HepG2 (cell line): ENCODE data around the gene HDAC5. TPM values are rescaled to one million over a fixed set of nuclear protein-coding genes. Genes with fewer than 3 reads are reported as not detected.

Experiments
- AKAP8 ChIP-seq: sonication (generic); formaldehyde crosslinking; IDR thresholded peaks from 2 replicates; pipeline ENCODE4 v1.5.1; 2020; ENCODE audit warnings: mild to moderate bottlenecking, missing genetic modification reagents
- BCL6 ChIP-seq: IDR thresholded peaks from 2 replicates; pipeline ENCODE4 v1.6.1; 2016; ENCODE audit warnings: missing genetic modification reagents, missing compliant biosample characterization
- BHLHE40 ChIP-seq: IDR thresholded peaks from 2 replicates; pipeline ENCODE4 v1.6.1; 2011; ENCODE audit warnings: low read length, improper control_type of control experiment
- CHCHD3 ChIP-seq: sonication (generic); formaldehyde crosslinking; IDR thresholded peaks from 2 replicates; pipeline ENCODE4 v1.8.0; 2022; ENCODE audit warnings: mild to moderate bottlenecking, missing genetic modification reagents, moderate library complexity
- FOXA1 ChIP-seq, 2 experiments: fragments of 450-650 bp in 1 of 2; sonication (generic) in 1 of 2; formaldehyde crosslinking in 1 of 2; IDR thresholded peaks; 2 replicates each; pipeline versions ENCODE4 v1.4.0 to v1.6.1; 2016 to 2020; ENCODE audit warnings: missing genetic modification reagents in 1 of 2
- GLI4 ChIP-seq: sonication (generic); formaldehyde crosslinking; IDR thresholded peaks from 2 replicates; pipeline ENCODE4 v1.5.1; 2020; ENCODE audit warnings: missing genetic modification reagents, mild to moderate bottlenecking, moderate library complexity, borderline replicate concordance
- HNRNPL ChIP-seq: fragments of 200-400 bp; formaldehyde crosslinking; IDR thresholded peaks from 2 replicates; pipeline ENCODE4 v1.6.1; 2017; ENCODE audit warnings: mild to moderate bottlenecking, low read depth, low read length
- IKZF4 ChIP-seq: sonication (generic); formaldehyde crosslinking; IDR thresholded peaks from 2 replicates; pipeline ENCODE4 v1.5.1; 2020; ENCODE audit warnings: borderline replicate concordance, mild to moderate bottlenecking, low read depth, missing genetic modification reagents; ENCODE audit errors: not compliant biosample characterization
- KDM5A ChIP-seq: fragments of 200-600 bp; sonication (generic); IDR thresholded peaks from 2 replicates; pipeline ENCODE4 v1.7.0; 2018; ENCODE audit warnings: antibody characterized with exemption, mild to moderate bottlenecking, low read length, borderline replicate concordance
- KLF11 ChIP-seq: IDR thresholded peaks from 2 replicates; pipeline ENCODE4 v1.6.1; 2016; ENCODE audit warnings: missing compliant biosample characterization
- KLF12 ChIP-seq: sonication (generic); formaldehyde crosslinking; IDR thresholded peaks from 2 replicates; pipeline ENCODE4 v1.4.0; 2020; ENCODE audit warnings: missing genetic modification reagents, borderline replicate concordance
- MEF2D ChIP-seq: sonication (generic); formaldehyde crosslinking; IDR thresholded peaks from 2 replicates; pipeline ENCODE4 v1.5.1; 2020; ENCODE audit warnings: mild to moderate bottlenecking, missing genetic modification reagents
- MXI1 ChIP-seq: IDR thresholded peaks from 3 replicates; pipeline ENCODE4 v1.6.1; 2012; ENCODE audit warnings: low read depth, low read length, inconsistent platforms, borderline replicate concordance
- RARG ChIP-seq: sonication (generic); formaldehyde crosslinking; IDR thresholded peaks from 2 replicates; pipeline ENCODE4 v1.4.0; 2020; ENCODE audit warnings: low read depth, mild to moderate bottlenecking, missing genetic modification reagents
- RBFOX2 ChIP-seq: fragments of 200-400 bp; formaldehyde crosslinking; IDR thresholded peaks from 2 replicates; pipeline ENCODE4 v1.6.1; 2017; ENCODE audit warnings: low read depth, mild to moderate bottlenecking, low read length
- SNAPC2 ChIP-seq: sonication (generic); formaldehyde crosslinking; IDR thresholded peaks from 2 replicates; pipeline ENCODE4 v1.8.1; 2022; ENCODE audit warnings: mild to moderate bottlenecking, missing genetic modification reagents
- SOX6 ChIP-seq, 2 experiments: fragments of 450-650 bp in 1 of 2; sonication (generic) in 1 of 2; formaldehyde crosslinking in 1 of 2; IDR thresholded peaks; 2 replicates each; pipeline versions ENCODE4 v1.4.0 to v1.6.1; 2017 to 2020; ENCODE audit warnings: antibody characterized with exemption in 1 of 2, mild to moderate bottlenecking in 1 of 2, missing genetic modification reagents in 1 of 2
- WIZ ChIP-seq: sonication (generic); formaldehyde crosslinking; IDR thresholded peaks from 2 replicates; pipeline ENCODE4 v1.5.1; 2020; ENCODE audit warnings: mild to moderate bottlenecking, missing genetic modification reagents
- ZBTB21 ChIP-seq: sonication (generic); formaldehyde crosslinking; IDR thresholded peaks from 2 replicates; pipeline ENCODE4 v1.4.0; 2020; ENCODE audit warnings: missing genetic modification reagents
- ZFY ChIP-seq: sonication (generic); formaldehyde crosslinking; IDR thresholded peaks from 2 replicates; pipeline ENCODE4 v1.4.0; 2020; ENCODE audit warnings: missing genetic modification reagents
- ZNF101 ChIP-seq: sonication (generic); formaldehyde crosslinking; IDR thresholded peaks from 2 replicates; pipeline ENCODE4 v1.4.0; 2020; ENCODE audit warnings: mild to moderate bottlenecking, low read depth, missing genetic modification reagents, borderline replicate concordance
- ZNF331 ChIP-seq: sonication (generic); formaldehyde crosslinking; IDR thresholded peaks from 2 replicates; pipeline ENCODE4 v1.4.0; 2020; ENCODE audit warnings: missing genetic modification reagents
- ZNF350 ChIP-seq: sonication (generic); formaldehyde crosslinking; IDR thresholded peaks from 2 replicates; pipeline ENCODE4 v1.4.0; 2020; ENCODE audit warnings: mild to moderate bottlenecking, low read depth, missing genetic modification reagents, borderline replicate concordance
- ZNF547 ChIP-seq: sonication (generic); formaldehyde crosslinking; IDR thresholded peaks from 2 replicates; pipeline ENCODE4 v1.5.1; 2020; ENCODE audit warnings: mild to moderate bottlenecking, missing genetic modification reagents
- ZNF816 ChIP-seq: sonication (generic); formaldehyde crosslinking; IDR thresholded peaks from 2 replicates; pipeline ENCODE4 v1.8.0; 2022; ENCODE audit warnings: missing genetic modification reagents, mild to moderate bottlenecking, borderline replicate concordance
- polyA plus RNA-seq, 8 experiments: library from polyadenylated mRNA; depleted of rRNA in 3 of 8; stranded (reverse) in 7 of 8; unstranded in 1 of 8; fragments of >200 nt; fragmentation: Illumina TruSeq in 4 of 8; extraction: Trizol in 4 of 8; gene quantifications; 2 replicates each; pipeline versions ENCODE4 v1.2.1 to v1.2.3, GENCODE V29; 2011 to 2016; ENCODE audit warnings: low read depth in 4 of 8, missing spikeins in 1 of 8, mixed read lengths in 1 of 8; ENCODE audit not compliant: insufficient read depth in 1 of 8
- total RNA-seq, 5 experiments: library from RNA; depleted of rRNA; stranded (reverse); fragments of >200 nt; fragmentation: Illumina TruSeq; extraction: Trizol; gene quantifications; 2 replicates each; pipeline ENCODE4 v1.2.3, GENCODE V29; 2016; ENCODE audit warnings: low read depth in 1 of 5
- TF ChIP-seq, protein P1 (sequence below): sonication (generic); formaldehyde crosslinking; IDR thresholded peaks from 2 replicates; pipeline ENCODE4 v1.4.0; 2020; ENCODE audit warnings: missing genetic modification reagents
- TF ChIP-seq, protein P2 (sequence below): sonication (generic); formaldehyde crosslinking; IDR thresholded peaks from 2 replicates; pipeline ENCODE4 v1.4.0; 2020; ENCODE audit warnings: missing genetic modification reagents
- TF ChIP-seq, protein P3 (sequence below): sonication (generic); formaldehyde crosslinking; IDR thresholded peaks from 2 replicates; pipeline ENCODE4 v1.4.0; 2020; ENCODE audit warnings: mild to moderate bottlenecking, low read depth, missing genetic modification reagents

The HDAC5 gene
- total and polyA plus RNA-seq, 2 of the 13 experiments (the other 11 are each of a cell fraction or from before 2014, with no cell fraction given): 46.4 to 85.4 TPM

DNA sequence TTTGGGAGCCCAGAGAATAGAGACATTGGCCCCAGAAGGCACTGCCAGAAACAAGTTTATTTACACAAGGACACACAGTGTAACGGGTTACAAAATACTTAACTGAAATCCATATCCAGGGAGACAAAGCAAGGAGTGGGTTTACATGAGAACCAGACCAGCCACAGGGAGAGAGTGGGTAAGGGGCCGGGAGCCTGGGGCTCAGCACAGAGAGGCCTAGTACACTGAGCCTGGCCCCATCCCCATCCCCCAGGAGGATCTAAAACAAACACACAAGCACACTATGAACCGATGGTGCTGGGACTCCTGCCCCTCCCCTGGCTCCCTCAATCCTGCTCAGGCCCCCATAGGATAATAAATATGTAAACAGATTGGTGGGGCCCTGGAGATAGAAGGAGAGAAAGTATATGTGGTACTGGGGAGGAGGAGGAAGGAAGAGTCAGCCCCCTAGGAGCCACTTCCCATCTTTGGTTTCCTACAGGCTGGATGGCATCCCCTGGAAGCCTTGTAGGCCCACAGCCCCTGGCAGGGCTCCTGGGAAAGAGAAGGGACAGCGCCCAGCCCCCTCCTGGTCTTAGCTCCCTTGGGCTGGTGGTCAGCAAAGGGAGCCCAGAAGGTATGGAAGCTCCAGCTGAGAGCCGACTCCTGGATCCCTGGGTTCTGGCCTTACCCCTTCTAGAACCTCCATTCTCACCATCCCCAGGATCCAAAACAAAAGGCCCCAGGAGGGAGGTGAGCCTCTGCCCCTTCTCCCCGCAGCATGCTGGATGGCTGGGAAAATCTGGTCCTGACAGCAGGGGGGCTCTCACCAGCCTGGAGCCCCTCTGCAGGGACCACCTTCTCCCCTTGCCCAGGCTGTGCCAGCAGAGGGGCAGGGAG lies 46.5 kb downstream of the HDAC5 start (continued):
- TF ChIP-seq, protein P1, sequence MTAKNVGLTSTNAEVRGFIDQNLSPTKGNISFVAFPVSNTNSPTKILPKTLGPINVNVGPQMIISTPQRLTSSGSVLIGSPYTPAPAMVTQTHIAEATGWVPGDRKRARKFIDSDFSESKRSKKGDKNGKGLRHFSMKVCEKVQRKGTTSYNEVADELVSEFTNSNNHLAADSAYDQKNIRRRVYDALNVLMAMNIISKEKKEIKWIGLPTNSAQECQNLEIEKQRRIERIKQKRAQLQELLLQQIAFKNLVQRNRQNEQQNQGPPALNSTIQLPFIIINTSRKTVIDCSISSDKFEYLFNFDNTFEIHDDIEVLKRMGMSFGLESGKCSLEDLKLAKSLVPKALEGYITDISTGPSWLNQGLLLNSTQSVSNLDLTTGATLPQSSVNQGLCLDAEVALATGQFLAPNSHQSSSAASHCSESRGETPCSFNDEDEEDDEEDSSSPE (CRISPR knock-in tag): no peak
- no peak for TF ChIP-seq RARG (CRISPR knock-in tag)
- no peak for TF ChIP-seq HNRNPL
- TF ChIP-seq BHLHE40: no peak
- TF ChIP-seq SOX6 (IDR thresholded peaks at IDR 0.05): no peak
- TF ChIP-seq SOX6 (CRISPR knock-in tag; IDR thresholded peaks at IDR 0.05): no peak
- TF ChIP-seq ZNF350 (CRISPR knock-in tag): no peak
- TF ChIP-seq KDM5A: no peak
- 0 out of 2 replicates have a peak, but pooled peaks have one; percentile 61 for TF ChIP-seq KLF12
- no peak for TF ChIP-seq IKZF4
- TF ChIP-seq MEF2D (CRISPR knock-in tag): peak; percentile 51; the same call in 1 of the 2 replicates
- no peak for TF ChIP-seq ZNF547 (CRISPR knock-in tag)
- TF ChIP-seq ZNF101: no peak
- no peak for TF ChIP-seq RBFOX2
- no peak for TF ChIP-seq SNAPC2 (CRISPR knock-in tag)
- no peak for TF ChIP-seq AKAP8
- TF ChIP-seq ZFY (CRISPR knock-in tag): peak; percentile 68
- TF ChIP-seq FOXA1 (IDR thresholded peaks at IDR 0.05): 0 out of 2 replicates have a peak, but pooled peaks have one; percentile 17
- peak; percentile 57; the same call in 1 of the 2 replicates for TF ChIP-seq FOXA1 (CRISPR knock-in tag; IDR thresholded peaks at IDR 0.05)
- TF ChIP-seq WIZ (CRISPR knock-in tag): no peak
- no peak for TF ChIP-seq ZBTB21
- TF ChIP-seq, protein P2, sequence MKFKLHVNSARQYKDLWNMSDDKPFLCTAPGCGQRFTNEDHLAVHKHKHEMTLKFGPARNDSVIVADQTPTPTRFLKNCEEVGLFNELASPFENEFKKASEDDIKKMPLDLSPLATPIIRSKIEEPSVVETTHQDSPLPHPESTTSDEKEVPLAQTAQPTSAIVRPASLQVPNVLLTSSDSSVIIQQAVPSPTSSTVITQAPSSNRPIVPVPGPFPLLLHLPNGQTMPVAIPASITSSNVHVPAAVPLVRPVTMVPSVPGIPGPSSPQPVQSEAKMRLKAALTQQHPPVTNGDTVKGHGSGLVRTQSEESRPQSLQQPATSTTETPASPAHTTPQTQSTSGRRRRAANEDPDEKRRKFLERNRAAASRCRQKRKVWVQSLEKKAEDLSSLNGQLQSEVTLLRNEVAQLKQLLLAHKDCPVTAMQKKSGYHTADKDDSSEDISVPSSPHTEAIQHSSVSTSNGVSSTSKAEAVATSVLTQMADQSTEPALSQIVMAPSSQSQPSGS (CRISPR knock-in tag): no peak
- TF ChIP-seq MXI1: no peak
- no peak for TF ChIP-seq KLF11 (CRISPR knock-in tag)
- TF ChIP-seq ZNF331: no peak
- TF ChIP-seq BCL6 (CRISPR knock-in tag): no peak
- no peak for TF ChIP-seq GLI4 (CRISPR knock-in tag)
- TF ChIP-seq CHCHD3: no peak
- TF ChIP-seq, protein P3, sequence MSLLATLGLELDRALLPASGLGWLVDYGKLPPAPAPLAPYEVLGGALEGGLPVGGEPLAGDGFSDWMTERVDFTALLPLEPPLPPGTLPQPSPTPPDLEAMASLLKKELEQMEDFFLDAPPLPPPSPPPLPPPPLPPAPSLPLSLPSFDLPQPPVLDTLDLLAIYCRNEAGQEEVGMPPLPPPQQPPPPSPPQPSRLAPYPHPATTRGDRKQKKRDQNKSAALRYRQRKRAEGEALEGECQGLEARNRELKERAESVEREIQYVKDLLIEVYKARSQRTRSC (CRISPR knock-in tag): no peak
- no peak for TF ChIP-seq ZNF816 (CRISPR knock-in tag)
